Measurements from ENCODE around the gene GSTT4.

GRCh38 chr22:23970201-23970641 lies 35.0 kb downstream of the GSTT4 start:
- TF ChIP-seq, protein P1, sequence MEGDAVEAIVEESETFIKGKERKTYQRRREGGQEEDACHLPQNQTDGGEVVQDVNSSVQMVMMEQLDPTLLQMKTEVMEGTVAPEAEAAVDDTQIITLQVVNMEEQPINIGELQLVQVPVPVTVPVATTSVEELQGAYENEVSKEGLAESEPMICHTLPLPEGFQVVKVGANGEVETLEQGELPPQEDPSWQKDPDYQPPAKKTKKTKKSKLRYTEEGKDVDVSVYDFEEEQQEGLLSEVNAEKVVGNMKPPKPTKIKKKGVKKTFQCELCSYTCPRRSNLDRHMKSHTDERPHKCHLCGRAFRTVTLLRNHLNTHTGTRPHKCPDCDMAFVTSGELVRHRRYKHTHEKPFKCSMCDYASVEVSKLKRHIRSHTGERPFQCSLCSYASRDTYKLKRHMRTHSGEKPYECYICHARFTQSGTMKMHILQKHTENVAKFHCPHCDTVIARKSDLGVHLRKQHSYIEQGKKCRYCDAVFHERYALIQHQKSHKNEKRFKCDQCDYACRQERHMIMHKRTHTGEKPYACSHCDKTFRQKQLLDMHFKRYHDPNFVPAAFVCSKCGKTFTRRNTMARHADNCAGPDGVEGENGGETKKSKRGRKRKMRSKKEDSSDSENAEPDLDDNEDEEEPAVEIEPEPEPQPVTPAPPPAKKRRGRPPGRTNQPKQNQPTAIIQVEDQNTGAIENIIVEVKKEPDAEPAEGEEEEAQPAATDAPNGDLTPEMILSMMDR (IDR thresholded peaks at IDR 0.05): no peak
- TF ChIP-seq POLR2A (IDR thresholded peaks at IDR 0.05): peak in 2 of 3 donors; percentile 8 to 11

Data from body of pancreas (tissue), 4 donors.